Astrocyte of the spinal cord (primary cell): ENCODE results near the gene SLAMF1.
"Not testable (repeated sequence)": the region's sequence is repeated elsewhere in the genome, so short reads cannot be mapped to it uniquely, and the experiment has no call there.

Experiments used
- DNase-seq: peaks from one replicate; pipeline ENCODE4 v3.0.0; 2011; ENCODE audit warnings: low read depth, low spot score
- H3K4me3 ChIP-seq: 2 replicates; pipeline ENCODE4 v1.5.1; 2011; ENCODE audit warnings: low read depth, mild to moderate bottlenecking, low read length, moderate library complexity
- CTCF ChIP-seq: IDR thresholded peaks from 2 replicates; pipeline ENCODE4 v1.5.1; 2012; ENCODE audit warnings: low read depth, mild to moderate bottlenecking, low read length, inconsistent platforms
- in situ Hi-C: cut with HindIII; loops from 2 replicates; pipeline ENCODE4 v1.10.0; 2017; ENCODE audit warnings: low sequenced_read_pairs

SLAMF1 gene

GRCh38 chr1:160570840-160571239 is 76.0 kb downstream of the SLAMF1 start:
- in situ Hi-C loops, result no loop called here
- TF ChIP-seq CTCF, result no peak
- DNase-seq, result no peak
- H3K4me3 ChIP-seq, result no peak overlapping the region

DNA sequence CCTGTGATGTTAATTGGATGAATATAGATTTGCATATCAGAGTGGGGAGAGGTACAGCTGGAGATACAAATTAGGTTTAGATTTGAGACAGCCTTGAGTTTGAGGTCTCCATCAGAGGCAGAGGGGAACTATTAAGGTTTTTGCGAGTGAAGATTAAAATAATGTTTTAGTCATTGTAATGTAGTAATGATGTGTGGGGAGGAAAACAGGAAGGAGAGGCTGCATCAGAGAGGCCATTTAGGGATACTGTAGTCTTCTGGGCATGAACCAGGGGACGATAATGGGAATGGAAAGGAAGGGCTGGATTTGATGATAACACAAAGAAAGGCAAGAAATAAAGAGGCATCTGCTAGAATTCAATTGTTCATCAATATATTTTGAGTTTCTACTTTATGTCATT is 77.0 kb downstream of the SLAMF1 start:
- TF ChIP-seq CTCF, result no peak
- no peak overlapping the region for H3K4me3 ChIP-seq
- in situ Hi-C loops, result no loop called here
- DNase-seq, result no peak

- DNase-seq, result no peak
- in situ Hi-C loops, result no loop called here
- TF ChIP-seq CTCF, result no peak
- no peak overlapping the region for H3K4me3 ChIP-seq
These were observed 78.8 kb downstream of the SLAMF1 start for GRCh38 chr1:160567858-160568682.

DNA sequence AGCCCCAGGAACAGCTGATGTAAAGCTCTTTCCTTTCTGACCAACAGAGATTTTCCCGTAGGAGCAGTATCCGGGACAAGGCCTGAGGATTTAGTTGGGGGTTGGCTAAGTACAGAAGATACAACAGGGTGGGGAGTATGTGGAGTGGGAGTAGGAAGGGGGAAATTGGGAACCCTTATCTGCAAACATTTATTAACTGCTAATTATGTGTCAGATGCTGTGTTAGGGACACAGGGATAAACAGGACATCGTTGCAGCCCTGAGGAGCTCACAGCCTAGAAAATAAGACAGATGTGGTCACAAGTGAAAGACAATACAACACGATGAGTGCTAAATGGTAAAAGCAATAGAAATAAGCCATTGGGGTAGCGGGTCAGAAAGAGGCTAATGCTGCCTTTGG is 79.5 kb downstream of the SLAMF1 start:
- no peak for TF ChIP-seq CTCF
- in situ Hi-C loops, result no loop called here
- no peak overlapping the region for H3K4me3 ChIP-seq
- no peak for DNase-seq

GRCh38 chr1:160565564-160565963 is 81.3 kb downstream of the SLAMF1 start:
- no peak for TF ChIP-seq CTCF
- in situ Hi-C loops, result no loop called here
- no peak overlapping the region for H3K4me3 ChIP-seq
- no peak for DNase-seq

- H3K4me3 ChIP-seq, in situ Hi-C loops, DNase-seq: not testable (repeated sequence)
These were observed 83.6 kb downstream of the SLAMF1 start for GRCh38 chr1:160563230-160563629.

DNA sequence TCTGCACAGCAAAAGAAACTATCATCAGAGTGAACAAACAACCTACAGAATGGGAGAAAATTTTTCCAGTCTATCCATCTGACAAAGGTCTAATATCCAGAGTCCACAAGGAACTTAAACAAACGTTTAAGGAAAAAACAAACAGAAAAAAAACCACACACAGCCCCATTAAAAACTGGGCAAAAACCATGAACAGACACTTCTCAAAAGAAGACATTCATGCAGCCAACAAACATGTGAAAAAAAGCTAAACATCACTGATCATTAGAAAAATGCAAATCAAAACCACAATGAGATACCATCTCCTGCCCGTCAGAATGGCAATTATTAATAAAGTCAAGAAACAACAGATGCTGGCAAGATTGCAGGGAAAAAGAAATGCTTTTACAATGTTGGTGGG is 84.1 kb downstream of the SLAMF1 start:
- H3K4me3 ChIP-seq, in situ Hi-C loops, DNase-seq: not testable (repeated sequence)
